HTERT RPE-1 (cell line): ENCODE data around the gene RASAL2.
"Not testable (repeated sequence)": the region's sequence is repeated elsewhere in the genome, so short reads cannot be mapped to it uniquely, and the experiment has no call there.

Source experiments
- in situ Hi-C: fragments of 300-500 bp; cut with MboI; formaldehyde crosslinking; loops from 4 replicates; pipeline ENCODE4 v1.14.3; 2020; ENCODE audit warnings: low sequenced_read_pairs

RASAL2 gene

GRCh38 chr1:178066908-178067614 is 26.8 kb upstream of the RASAL2 start:
- in situ Hi-C loops: no loop called here

- in situ Hi-C loops: no loop called here
Observed at GRCh38 chr1:178071811-178072210, 22.1 kb upstream of the RASAL2 start.

GRCh38 chr1:178072326-178072725 is 21.6 kb upstream of the RASAL2 start:
- in situ Hi-C loops: no loop called here

GRCh38 chr1:178075333-178075732 is 18.6 kb upstream of the RASAL2 start:
- in situ Hi-C loops: no loop called here

DNA sequence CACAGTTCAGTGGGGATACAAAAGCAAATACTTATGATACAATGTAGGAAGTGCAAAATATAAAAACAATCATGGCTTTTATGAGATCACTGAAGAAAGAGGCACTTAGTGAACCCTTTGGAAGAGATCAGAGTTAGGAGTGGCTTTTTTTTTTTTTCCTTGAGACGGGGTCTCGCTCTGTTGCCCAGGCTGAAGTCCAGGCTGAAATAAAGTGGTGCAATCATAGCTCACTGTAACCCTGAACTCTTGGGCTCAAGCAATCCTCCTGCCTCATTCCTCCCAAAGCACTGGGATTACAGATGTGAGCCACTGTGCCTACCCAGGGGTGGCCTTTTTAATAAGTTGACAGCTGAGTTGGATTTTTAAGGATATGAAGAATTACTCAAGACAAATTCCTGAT is 17.3 kb upstream of the RASAL2 start:
- in situ Hi-C loops: no loop called here

DNA sequence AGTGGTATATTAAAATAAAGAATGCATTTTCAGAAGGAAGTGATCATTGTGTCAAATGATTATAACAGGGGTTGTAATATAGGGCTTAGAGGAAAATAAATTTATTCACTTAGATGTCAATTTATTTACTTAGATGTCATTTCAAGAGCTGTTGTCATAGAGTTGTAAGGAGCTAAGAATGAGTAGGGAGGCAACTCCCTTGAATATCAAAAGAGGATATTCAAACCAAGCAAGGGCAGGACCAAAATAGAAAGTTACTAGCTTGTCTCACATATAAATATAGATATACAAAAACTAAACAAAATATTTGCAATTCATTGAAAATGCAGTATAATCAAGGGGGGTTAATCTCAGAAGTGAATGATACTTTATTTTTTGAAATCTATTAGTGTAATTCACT is 16.0 kb upstream of the RASAL2 start:
- in situ Hi-C loops: no loop called here

DNA sequence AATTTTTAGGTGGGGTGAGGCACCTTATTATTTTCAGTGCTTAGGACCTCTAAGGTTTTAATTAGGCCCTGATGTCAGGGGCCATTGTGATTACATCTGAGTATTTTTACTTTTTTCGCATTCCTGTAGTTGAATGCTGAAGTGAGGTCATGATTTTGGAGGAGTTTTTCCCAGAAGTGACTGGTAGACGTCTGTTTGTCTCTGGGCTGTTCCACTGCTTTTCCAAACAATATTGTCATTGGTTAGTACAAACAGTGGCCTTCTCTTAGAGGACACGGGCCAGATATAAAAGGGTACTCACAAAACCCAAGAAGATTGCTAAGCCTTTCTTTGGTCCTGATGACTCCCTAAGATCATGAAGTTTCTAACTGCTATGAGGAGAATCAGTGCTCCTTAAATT is 7.6 kb upstream of the RASAL2 start:
- in situ Hi-C loops: no loop called here

DNA sequence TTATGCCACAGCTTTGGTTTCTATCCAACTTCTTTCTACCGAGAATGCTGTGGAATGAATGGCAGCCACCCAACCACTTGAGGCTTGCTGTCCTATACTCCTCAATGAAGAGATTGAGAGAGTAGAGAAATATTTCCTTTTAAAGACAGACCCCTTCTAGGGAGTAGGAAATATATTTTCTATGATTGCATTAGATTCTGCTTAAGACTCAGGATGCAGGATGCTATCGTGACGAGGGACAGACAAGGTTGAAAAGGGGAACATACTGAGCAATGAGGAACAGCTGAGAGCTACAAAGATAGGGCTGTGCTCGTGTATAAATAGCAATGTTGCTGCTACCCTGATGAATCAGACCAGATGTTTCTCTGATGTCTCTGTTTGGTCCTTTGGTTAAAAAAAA is 7.1 kb upstream of the RASAL2 start:
- in situ Hi-C loops: no loop called here

DNA sequence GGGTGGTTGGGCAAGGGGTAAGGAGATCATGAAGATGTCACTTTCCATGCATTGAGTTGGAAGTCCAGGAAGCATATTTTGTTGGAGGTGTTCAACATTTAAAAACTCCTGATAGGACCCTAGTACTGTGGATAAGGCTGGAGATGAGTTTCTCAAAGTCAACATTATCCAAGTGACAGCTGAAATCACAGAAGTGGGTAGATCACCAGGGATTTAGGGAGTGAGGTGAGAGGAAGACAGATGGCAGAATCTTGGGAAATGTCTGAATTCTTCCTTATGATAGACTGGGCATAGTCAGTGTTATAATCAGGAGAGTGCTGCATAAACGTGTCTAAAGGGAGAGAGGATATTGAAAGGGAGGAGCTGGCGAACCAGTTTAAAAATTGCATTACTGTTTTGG is 5.3 kb upstream of the RASAL2 start:
- in situ Hi-C loops: no loop called here

DNA sequence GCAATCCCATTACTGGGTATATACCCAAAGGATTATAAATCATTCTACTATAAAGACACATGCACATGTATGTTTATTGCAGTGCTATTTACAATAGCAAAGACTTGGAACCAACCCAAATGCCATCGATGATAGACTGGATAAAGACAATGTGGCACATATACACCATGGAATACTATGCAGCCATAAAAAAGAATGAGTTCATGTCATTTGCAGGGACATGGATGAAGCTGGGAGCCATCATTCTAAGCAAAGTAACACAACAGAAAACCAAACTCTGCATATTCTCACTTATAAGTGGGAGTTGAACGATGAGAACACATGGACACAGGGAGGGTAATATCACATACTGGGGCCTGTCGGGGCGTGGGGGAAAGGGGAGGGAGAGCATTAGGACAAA is 2.5 kb upstream of the RASAL2 start:
- in situ Hi-C loops: not testable (repeated sequence)

DNA sequence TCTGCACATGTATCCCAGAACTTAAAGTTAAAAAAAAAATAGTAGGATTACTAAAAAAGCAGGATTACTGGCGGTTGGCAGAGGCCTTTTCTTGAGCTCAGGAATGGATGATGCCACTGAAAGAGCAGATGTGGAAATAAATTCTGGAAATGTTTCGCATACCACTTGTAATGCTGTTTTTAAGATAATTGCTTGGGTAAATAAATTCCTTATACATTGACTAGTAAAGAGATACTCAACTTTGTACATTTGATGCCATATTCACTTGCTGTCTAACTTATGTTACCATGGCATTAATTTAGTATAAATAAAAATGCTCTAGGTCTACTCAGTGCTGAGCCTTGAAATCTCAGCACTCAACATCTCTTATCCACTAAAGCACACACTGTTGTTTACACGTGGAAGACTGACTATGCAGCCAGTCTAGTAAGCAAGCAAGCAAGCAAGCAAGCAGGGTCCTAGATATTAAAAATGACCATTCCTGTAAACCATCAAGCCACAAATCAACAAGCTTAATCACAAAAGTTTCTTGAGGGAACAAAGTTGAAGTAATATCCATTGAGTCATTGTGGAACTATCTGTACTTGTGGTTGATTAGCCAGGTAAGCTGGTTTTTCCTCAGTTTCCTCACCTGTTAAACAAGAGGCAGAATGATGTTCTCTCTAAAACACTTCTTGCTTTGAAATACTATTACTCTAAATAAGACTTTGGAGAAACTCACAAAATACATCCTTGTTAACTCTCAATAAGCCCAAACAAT is 1.7 kb upstream of the RASAL2 start:
- in situ Hi-C loops: no loop called here

- in situ Hi-C loops: no loop called here
Observed at GRCh38 chr1:178092878-178093493, 918 bp upstream of the RASAL2 start.

DNA sequence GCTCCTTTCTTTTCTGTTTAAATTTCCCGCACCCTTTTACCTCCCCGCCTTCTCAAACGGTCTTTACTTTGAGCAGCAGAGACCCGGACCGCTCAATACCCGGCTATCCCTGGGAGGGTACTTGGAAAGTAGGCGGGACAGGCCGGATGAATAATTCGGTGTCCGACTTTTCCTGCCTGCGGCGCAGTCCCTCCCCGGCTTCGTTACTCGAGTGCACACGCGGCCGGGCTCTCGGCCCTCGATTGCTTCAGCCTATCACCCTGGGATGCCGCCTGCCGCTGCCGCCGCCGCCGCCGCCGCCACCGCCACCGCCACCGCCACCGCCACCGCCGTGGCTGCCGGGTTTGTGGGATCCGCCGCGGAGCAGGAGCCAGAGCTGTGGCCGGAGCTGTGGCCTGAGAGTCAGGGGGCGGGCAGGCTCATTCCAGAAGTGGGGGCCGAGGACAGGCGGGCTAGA is 382 bp upstream of the RASAL2 start:
- in situ Hi-C loops: no loop called here

DNA sequence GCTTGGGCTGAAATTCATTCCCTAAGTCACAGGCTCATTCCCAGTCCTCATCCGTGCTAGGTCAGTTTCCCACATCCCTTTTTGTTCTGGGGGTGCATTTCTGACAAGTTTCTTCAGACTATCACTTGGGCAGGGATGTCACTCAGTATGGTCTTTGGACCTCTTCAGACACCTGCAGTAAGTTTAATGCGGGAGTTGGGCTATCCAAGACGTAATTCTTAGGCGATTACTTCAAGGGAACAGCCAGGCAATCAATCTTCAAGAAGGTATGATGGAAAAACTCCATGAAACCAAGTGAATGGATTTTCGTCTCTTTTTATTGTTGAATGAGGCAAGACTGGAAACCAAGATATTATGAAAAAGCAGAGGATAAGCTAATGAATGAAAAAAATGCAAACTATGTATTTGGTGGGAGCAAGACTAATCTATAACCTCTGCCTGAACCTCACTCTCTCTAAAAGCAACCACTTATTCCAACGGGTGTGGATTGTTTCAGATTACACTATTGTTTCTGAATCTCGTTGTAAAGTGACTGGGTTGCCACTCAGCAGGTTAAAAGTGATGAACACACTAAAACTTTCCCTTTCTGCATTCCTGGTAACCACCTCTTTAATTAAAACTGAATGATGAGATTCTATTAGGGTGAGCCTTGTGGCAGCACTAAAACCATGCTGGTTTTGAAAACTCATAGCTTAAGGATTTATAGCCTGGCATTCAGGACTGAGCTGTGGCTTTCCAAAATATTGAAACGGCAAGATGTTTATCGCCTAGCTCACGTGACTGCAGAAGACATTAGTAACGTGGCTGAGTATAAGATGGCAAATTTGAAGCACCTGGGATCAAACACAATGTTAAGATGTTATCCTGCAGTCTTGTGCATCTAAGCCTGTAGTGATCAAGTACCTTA is 1.1 kb downstream of the RASAL2 start:
- in situ Hi-C loops: no loop called here

DNA sequence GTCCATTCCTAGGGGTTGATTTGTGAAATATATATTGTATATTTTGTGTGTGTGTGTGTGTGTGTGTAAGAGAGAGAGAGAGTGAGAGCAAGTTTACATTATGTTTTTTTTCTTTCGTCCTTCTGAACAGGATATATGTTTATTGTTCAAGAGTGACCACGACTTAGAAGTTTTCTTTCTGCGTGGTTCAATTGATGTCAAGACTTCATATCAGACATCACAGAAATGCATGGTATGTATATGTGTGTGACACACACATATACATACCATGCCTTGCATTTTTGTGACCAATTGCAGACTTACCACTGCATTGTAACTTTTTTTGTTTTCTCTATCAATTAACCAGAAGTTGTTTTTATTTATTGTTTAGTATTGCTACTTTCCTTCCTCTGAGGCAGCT is 2.5 kb downstream of the RASAL2 start:
- in situ Hi-C loops: no loop called here

DNA sequence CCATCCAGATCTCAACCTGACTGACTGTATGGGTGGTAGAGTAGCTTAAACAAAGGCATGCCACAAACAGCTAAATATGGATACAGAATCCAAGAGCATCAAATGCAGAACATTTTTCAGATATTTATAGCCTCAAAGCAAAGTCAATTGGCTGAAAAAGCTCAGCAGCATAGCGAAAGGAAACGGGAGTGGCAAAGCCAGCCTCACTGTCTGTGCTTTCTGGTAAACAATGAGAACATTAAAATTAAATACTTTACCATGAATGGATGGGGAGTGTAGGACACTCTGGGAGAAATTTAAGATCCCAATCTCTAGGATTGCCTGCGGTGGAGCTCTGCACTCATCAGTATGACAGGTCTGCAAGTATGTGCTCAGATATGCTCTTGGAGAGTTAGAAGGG is 4.4 kb downstream of the RASAL2 start:
- in situ Hi-C loops: no loop called here

- in situ Hi-C loops: no loop called here
Observed at GRCh38 chr1:178101266-178101630, 7.3 kb downstream of the RASAL2 start.

DNA sequence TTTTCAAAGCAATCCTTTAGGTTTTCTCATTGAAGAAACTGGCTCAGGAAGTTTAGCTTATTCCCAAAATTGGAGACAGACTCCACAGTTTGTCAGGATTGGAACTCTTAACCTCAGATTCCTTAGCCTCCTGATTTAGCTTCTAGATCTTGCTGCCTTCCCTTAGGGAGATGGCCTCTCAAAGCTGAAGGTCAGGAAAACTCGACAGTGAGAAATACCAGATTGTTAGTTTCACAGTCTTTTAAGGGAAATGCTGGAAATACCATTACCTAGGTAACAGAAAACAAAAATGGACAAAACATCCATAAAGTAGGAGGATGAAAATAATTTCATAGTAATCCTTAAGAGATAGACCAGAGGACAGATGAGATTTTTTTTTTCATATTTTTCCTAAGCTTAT is 7.8 kb downstream of the RASAL2 start:
- in situ Hi-C loops: no loop called here

DNA sequence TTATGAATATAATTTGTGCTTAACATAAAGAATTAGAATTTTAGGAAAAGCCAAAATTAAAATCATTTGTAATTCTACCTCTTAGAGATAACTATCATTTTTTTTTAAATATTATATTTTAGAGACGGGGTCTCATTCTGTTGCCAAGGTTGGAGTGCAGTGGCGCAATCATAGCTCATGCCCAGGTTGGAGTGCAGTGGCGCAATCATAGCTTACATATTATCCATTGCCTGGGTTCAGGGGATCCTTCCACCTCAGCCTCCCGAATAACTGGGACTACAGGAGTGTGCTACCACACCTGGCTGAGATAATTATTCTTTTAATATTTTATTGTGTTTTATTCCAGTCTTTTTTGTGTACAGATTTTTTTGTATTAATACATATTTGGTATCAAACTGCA is 8.3 kb downstream of the RASAL2 start:
- in situ Hi-C loops: no loop called here

- in situ Hi-C loops: no loop called here
Observed at GRCh38 chr1:178107823-178108222, 13.9 kb downstream of the RASAL2 start.
